Kidney epithelial cell (primary cell): Measurements from ENCODE around the gene ADD1. TPM values are rescaled to one million over a fixed set of nuclear protein-coding genes. Genes with fewer than 3 reads are reported as not detected.

Experiments
- DNase-seq: peaks from one replicate; pipeline ENCODE4 v3.0.0-alpha.2; 2010; ENCODE audit warnings: low read depth
- H3K27me3 ChIP-seq: 2 replicates; pipeline ENCODE4 v1.6.0; 2011; ENCODE audit warnings: low read length; ENCODE audit not compliant: control insufficient read depth, insufficient read depth
- H3K36me3 ChIP-seq: 2 replicates; pipeline ENCODE4 v1.5.1; 2011; ENCODE audit warnings: low read length; ENCODE audit not compliant: control insufficient read depth, insufficient read depth
- H3K4me3 ChIP-seq: 2 replicates; pipeline ENCODE4 v1.5.1; 2011; ENCODE audit warnings: low read depth, mild to moderate bottlenecking, control low read depth, low read length
- total RNA-seq: library from RNA; depleted of rRNA; stranded (reverse); fragments of >200 nt; gene quantifications from 2 replicates; pipeline ENCODE4 v1.2.3, GENCODE V29; 2015
- TF ChIP-seq, protein P1 (sequence below): IDR thresholded peaks from 2 replicates; pipeline ENCODE4 v1.5.1; 2011; ENCODE audit warnings: mild to moderate bottlenecking, moderate library complexity, low read length, control low read depth, inconsistent platforms; ENCODE audit not compliant: insufficient read depth, poor library complexity, severe bottlenecking

Gene ADD1
- total RNA-seq, 1 donor from 2014 or later = 132 TPM

DNA sequence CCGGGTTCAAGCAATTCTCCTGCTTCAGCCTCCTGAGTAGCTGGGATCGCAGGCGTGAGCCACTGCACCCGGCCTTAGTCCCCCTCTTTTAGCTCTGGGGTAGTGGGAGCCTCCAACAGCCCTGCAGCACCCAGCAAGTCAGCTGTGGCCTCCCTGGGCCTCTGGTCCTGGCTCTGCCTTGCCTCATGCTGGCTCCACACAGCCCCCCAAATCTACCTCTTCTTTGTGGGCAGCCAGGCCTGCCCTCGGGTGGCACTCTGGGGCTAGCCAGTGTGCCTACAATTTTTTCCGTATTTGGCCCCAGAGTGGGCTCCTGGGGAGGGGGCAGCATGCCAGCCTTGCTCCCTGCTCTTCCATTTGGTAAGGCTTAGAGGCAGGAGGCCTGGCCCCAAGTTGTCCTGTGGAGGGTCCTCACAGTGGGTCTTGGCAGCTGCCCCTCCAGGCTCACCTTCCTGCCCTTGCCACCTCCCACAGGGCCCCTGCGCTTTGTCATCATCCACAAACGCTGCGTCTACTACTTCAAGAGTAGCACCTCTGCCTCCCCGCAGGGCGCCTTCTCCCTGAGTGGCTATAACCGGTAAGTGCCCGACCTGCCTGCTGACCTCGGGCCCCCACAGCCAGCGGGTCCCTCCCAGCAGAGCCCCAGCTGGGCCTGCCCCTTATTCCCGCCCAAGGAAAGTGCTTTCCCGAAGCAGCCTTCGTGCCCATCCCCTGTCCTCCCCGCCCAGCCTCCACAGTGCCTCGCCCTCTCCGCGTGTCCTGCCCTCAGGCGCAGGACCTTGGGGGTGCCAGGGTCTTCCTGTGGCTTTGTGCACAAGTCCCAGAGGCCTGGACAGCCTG, 21.0 kb upstream of the ADD1 start:
- H3K36me3 ChIP-seq = peaks cover 1% of the 10 kb centered on the region
- TF ChIP-seq, protein P1, sequence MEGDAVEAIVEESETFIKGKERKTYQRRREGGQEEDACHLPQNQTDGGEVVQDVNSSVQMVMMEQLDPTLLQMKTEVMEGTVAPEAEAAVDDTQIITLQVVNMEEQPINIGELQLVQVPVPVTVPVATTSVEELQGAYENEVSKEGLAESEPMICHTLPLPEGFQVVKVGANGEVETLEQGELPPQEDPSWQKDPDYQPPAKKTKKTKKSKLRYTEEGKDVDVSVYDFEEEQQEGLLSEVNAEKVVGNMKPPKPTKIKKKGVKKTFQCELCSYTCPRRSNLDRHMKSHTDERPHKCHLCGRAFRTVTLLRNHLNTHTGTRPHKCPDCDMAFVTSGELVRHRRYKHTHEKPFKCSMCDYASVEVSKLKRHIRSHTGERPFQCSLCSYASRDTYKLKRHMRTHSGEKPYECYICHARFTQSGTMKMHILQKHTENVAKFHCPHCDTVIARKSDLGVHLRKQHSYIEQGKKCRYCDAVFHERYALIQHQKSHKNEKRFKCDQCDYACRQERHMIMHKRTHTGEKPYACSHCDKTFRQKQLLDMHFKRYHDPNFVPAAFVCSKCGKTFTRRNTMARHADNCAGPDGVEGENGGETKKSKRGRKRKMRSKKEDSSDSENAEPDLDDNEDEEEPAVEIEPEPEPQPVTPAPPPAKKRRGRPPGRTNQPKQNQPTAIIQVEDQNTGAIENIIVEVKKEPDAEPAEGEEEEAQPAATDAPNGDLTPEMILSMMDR = no peak
- no peak for DNase-seq

DNA sequence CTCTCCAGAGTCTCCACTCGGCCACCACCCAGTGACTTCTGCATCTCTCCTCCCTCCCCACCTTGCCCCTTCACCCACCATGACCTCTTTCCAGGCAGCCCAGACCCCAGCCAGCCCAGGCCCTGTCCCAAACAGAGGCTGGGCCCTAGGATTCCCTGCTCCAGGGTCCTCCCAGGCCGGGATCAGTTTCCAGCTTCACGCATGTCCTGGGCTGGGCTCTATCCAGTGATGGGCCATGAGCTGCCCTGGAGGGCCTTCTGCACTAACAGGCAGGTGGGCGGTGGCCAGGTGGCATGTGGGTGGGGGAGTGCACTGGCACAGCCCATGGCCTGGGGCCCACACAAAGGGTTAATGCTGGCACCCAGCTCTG, 20.4 kb upstream of the ADD1 start:
- TF ChIP-seq, protein P1 = no peak
- no peak overlapping the region for H3K4me3 ChIP-seq
- no peaks in the 10 kb centered on the region for H3K27me3 ChIP-seq
- peaks cover 1% of the 10 kb centered on the region for H3K36me3 ChIP-seq
- DNase-seq = no peak

More for the DNA sequence above, 21.0 kb upstream of the ADD1 start:
- Histone ChIP-seq H3K27me3 (no peaks in the 10 kb centered on the region), H3K4me3 (no peak overlapping the region)

DNA sequence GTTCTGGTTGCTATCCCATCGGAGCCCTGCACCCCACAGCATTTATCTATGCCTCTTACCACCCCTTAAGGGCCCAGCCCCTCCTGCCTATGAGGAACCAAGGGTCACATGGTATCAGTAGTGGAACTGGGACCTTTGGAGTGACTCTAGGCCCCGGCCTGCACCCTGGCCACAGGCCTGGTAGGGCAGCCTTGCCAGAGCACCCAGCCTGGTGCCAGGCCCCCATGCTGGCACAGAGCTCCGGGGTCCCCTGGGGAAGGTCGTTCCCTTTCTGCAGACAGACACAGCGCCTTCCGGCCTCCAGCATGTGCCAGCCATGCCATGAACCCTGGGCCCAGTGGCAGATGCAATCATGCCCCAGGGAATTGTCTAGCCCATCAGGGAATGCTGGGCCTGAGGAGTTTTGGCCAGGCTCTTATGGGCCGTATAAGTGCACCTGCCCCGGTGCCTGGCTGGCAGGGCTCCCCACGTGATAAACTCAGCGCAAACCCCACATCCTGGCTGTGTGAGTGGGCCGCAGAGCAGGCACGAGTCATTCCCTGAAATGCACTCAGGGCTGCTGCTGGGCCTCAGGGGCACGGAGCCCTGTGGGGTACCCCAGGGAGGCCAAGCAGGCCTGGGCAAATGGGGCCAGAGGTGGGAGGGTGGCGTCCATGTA, 19.8 kb upstream of the ADD1 start:
- Histone ChIP-seq H3K36me3 (peaks cover 1% of the 10 kb centered on the region), H3K4me3 (no peak overlapping the region), H3K27me3 (no peaks in the 10 kb centered on the region)
- no peak for DNase-seq
- TF ChIP-seq, protein P1 = no peak

DNA sequence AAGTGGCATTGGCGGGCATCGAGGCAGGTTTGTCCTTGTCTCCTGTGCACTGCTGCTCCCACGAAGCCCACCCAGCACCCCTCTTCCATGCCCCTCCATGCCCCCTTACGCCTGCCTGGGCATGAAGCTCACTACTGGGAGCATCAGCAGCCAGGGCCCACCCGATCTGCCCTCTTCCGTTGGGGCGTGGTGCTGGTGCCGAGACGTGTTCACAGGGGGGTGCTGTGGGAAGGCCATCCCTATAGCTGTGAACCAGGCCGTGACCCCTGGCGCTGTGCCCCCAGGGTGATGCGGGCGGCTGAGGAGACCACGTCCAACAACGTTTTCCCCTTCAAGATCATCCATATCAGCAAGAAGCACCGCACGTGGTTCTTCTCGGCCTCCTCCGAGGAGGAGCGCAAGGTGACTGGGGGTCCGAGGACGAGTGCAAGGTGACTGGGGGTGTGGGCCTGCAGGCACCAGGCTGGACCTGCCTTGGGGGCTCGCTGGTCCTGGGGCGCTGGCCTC, 19.3 kb upstream of the ADD1 start:
- H3K36me3 ChIP-seq = peaks cover 1% of the 10 kb centered on the region
- DNase-seq = no peak
- no peak overlapping the region for H3K4me3 ChIP-seq
- no peaks in the 10 kb centered on the region for H3K27me3 ChIP-seq
- TF ChIP-seq, protein P1 = no peak

DNA sequence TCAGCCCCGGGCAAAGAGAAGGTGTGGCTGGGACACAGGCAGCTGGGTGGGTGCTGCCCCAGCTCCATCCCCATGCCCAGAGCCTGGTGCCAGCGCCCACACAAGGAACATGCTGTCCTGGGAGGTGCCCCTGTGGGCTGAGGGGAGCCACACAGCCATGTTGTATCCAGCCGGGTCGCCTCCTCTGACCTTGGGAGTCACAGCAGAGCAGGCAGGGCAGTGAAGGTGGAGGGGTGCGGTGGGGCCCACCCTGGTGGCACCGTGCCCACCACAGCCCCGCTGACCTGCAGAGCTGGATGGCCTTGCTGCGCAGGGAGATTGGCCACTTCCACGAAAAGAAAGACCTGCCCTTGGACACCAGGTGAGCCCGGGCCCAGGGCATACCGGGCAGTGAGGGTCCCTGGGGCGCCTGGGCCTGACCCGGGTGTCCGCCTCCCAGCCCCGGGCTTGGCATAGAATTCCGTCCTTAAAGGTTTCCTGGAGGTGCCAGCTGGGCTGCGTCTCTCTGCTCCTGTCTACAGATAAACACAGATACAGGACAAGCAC, 18.7 kb upstream of the ADD1 start:
- DNase-seq = no peak

More for the DNA sequence above, 18.7 kb upstream of the ADD1 start:
- TF ChIP-seq, protein P1 = no peak
- H3K4me3 ChIP-seq = no peak overlapping the region
- no peaks in the 10 kb centered on the region for H3K27me3 ChIP-seq
- H3K36me3 ChIP-seq = peaks cover 1% of the 10 kb centered on the region
